Neural cell (in vitro differentiated cells): ENCODE data around the gene JMJD6.

Experiments used
- EP300 ChIP-seq: fragments of 450-650 bp; conservative IDR thresholded peaks from 2 replicates; pipeline ENCODE4 v1.6.1; 2014; ENCODE audit warnings: antibody characterized with exemption, mild to moderate bottlenecking, moderate library complexity; ENCODE audit not compliant: poor library complexity, severe bottlenecking
- SMC3 ChIP-seq: fragments of 450-650 bp; conservative IDR thresholded peaks from 2 replicates; pipeline ENCODE4 v1.6.1; 2014; ENCODE audit warnings: antibody characterized with exemption, mild to moderate bottlenecking, moderate library complexity; ENCODE audit not compliant: poor library complexity
- TAF1 ChIP-seq: IDR thresholded peaks from 2 replicates; pipeline ENCODE4 v1.6.1; 2012; ENCODE audit warnings: low read depth
- TF ChIP-seq, protein P1 (sequence below): fragments of 450-650 bp; IDR thresholded peaks from 2 replicates; pipeline ENCODE4 v1.5.1; 2014; ENCODE audit warnings: antibody characterized with exemption, mild to moderate bottlenecking, moderate library complexity; ENCODE audit not compliant: poor library complexity, severe bottlenecking
- TF ChIP-seq, protein P2 (sequence below): IDR thresholded peaks from 2 replicates; pipeline ENCODE4 v1.6.1; 2012; ENCODE audit warnings: borderline replicate concordance

DNA sequence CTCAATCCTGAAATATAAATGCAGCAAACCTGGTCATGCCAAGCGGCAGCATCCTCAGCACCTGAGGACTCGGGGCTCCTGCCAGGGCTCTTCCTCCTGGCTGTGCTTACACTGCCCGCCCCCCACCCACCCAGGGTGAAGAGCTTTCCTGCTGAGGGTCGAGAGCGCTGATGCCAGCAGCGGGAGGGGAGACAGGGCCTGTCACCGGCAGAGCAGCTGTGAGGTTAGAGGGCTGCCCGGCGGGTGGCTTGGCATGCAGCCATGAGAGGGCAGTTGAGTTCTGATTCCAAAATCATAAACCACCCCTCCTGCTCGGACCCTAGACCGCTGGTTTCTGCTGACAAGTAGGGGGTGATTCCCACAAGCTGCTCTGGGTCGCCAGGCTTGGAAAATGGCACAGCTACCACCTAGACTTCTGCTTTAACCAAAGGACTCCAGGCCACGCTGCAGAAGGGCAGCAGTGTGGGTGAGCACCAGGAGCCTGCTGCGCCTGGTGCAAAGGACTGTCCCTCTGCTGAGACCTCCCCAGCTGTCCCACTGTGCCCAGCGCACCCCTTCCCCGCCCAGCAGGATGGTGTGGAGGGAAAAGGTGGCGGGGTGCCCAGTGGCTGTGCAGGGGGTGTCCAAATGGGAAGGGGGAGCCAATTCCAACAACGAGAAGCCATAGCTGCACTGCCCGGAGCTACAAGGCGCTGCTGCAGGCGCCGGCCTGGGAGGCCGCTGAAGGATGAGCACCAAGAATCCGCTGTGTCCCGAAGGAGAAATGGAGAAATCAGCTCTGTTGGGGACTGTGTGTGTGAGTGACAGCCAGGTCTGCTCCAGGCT, 42.3 kb downstream of the JMJD6 start:
- TF ChIP-seq, protein P1, sequence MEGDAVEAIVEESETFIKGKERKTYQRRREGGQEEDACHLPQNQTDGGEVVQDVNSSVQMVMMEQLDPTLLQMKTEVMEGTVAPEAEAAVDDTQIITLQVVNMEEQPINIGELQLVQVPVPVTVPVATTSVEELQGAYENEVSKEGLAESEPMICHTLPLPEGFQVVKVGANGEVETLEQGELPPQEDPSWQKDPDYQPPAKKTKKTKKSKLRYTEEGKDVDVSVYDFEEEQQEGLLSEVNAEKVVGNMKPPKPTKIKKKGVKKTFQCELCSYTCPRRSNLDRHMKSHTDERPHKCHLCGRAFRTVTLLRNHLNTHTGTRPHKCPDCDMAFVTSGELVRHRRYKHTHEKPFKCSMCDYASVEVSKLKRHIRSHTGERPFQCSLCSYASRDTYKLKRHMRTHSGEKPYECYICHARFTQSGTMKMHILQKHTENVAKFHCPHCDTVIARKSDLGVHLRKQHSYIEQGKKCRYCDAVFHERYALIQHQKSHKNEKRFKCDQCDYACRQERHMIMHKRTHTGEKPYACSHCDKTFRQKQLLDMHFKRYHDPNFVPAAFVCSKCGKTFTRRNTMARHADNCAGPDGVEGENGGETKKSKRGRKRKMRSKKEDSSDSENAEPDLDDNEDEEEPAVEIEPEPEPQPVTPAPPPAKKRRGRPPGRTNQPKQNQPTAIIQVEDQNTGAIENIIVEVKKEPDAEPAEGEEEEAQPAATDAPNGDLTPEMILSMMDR, result no peak
- TF ChIP-seq, protein P2, sequence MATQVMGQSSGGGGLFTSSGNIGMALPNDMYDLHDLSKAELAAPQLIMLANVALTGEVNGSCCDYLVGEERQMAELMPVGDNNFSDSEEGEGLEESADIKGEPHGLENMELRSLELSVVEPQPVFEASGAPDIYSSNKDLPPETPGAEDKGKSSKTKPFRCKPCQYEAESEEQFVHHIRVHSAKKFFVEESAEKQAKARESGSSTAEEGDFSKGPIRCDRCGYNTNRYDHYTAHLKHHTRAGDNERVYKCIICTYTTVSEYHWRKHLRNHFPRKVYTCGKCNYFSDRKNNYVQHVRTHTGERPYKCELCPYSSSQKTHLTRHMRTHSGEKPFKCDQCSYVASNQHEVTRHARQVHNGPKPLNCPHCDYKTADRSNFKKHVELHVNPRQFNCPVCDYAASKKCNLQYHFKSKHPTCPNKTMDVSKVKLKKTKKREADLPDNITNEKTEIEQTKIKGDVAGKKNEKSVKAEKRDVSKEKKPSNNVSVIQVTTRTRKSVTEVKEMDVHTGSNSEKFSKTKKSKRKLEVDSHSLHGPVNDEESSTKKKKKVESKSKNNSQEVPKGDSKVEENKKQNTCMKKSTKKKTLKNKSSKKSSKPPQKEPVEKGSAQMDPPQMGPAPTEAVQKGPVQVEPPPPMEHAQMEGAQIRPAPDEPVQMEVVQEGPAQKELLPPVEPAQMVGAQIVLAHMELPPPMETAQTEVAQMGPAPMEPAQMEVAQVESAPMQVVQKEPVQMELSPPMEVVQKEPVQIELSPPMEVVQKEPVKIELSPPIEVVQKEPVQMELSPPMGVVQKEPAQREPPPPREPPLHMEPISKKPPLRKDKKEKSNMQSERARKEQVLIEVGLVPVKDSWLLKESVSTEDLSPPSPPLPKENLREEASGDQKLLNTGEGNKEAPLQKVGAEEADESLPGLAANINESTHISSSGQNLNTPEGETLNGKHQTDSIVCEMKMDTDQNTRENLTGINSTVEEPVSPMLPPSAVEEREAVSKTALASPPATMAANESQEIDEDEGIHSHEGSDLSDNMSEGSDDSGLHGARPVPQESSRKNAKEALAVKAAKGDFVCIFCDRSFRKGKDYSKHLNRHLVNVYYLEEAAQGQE, result no peak
- TF ChIP-seq EP300 (no peak), SMC3 (no peak), TAF1 (no peak)
